NCI-H146 treated with DMSO at 0.1 percent for 48 hours (cell line): ENCODE results near the gene RAB11A.

Source experiments
- DNase-seq: peaks from one replicate; lab custom pipeline; 2025; ENCODE audit not compliant: unreplicated experiment; lab: John Stamatoyannopoulos, UW

The RAB11A gene

GRCh38 chr15:65935391-65935790 is 66.1 kb downstream of the RAB11A start:
- no peak for DNase-seq

DNA sequence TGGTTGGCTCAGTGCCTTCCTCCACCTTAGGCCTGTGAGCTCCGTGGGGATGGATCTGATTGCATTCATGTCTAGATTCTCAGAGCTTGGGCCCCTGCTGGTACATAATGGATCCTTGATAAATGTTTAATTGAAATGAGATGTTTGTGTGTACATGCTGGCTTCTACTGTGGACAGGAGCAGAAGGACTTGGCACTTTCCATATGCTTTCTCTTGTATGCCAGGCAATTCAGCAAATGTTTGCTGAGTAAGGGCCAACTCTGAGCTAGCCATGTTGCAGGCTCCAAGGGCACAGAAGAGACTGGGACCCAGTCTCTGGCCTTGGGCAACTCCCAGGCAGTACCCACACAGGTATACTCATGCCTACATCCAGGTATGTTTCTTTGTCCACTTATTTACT is 67.0 kb downstream of the RAB11A start:
- DNase-seq: peak; percentile 16

DNA sequence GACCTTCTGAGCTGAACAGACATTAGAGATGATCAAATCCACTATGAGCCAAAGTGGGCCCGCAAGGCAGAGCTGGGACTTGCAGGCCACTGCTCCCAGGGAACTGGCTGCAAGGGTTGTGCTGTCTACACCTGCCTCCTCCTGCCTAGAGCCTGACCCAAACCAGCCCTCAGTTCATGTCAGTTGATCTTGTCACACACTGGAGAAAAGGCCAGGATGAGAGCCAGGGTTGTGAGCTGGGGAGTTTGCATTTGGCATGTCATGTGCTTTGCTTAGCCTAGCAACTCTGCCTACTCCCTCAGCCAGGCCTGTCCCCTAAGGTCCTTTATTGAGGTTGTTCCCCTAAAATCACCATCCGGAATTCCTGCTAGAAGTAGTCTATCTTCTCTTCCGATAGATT is 67.8 kb downstream of the RAB11A start:
- DNase-seq: no peak

GRCh38 chr15:65937476-65937875 is 68.2 kb downstream of the RAB11A start:
- DNase-seq: no peak

- DNase-seq: no peak
Observed at GRCh38 chr15:65938604-65939003, 69.3 kb downstream of the RAB11A start.

DNA sequence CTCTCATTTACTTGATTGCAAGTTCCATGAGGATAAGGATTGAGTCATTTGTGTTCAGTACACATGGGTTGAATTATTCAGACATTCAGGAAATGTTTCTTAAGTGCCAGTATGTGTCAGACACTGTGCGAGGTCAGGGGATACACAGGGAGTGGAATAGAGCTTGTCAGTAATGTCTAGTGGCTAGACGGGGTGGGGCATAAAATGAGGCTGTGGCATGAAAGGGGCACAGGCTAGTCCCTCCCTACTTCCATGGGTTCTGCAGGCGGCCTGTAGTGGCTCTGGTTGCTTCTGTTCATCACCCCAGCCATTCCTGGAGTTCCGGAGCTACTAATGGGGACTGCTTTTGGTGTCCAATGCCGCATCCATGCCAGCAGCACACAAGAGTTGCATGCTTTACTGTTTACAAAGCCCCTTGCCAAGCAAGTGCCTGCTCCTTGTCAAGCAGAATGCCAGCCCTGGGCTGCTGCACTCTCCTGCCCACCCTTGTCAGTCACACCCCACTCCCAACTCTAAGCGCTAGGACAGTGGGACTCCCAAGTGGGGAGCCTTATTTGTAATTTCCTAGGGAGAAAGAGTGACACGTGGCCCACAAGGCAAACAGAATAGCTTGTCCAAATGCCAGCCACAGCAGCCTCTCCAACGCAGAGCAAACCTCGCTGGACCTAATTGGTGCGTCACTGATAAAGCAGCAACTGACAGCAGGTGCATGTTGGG is 70.8 kb downstream of the RAB11A start:
- DNase-seq: no peak

DNA sequence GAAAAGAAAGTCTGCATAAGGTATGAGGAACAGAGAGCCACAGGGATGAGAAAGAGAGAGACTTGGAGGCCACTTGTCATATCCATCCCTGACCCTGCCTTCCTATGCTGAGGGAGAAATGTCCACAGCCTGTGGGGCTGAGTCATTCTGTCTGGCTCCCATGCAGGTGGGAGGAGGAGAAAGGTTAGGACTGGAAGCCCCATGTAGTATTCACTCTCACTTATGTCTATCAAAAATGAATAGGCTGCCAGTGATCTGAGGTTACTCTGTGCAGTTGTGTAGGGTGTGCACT is 71.3 kb downstream of the RAB11A start:
- DNase-seq: peak; percentile 42
